ENCODE measurements around the gene CCKAR.

CCKAR gene

DNA sequence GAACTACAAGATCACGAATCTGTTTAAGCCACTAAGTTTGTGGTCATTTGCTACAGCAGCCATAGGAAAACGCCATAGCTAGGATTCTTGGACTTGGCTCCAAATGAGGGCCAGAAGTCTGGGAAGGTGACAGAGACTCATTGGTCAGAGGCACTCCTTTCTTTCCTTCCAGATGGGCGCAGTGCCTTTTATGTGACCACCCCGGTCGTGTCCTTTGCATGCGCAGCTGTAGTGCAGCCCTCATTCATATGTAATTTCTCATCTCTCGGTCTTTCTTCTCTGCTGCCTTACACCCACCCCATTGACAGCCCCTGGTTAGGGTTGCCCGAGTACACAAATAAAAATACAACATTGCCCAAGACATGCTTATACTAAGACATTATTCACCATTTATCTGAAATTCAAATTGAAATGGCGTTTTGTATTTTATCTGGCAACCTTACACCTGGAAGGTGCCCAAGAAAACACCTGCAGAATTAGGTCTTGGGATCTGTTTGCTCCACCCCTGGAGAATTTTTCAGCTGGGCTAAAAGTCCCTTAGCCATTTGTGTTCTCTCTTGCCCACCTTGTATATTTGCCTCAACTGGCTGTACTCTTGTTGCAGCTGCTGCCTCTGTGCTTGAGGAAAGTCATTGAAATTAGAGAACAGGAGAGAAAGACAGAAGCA, 21.9 kb downstream of the CCKAR start:
- H3K27me3 ChIP-seq (ENCODE audit: control insufficient read depth, insufficient read depth, low read length), result no peaks in the 10 kb centered on the region
- no peak overlapping the region for H3K4me3 ChIP-seq (ENCODE audit: low read length)
- H3K4me2 ChIP-seq (ENCODE audit: low read length), result no peak overlapping the region
- no peaks in the 10 kb centered on the region for H3K36me3 ChIP-seq (ENCODE audit: insufficient read depth, low read length)
- peaks cover 3% of the 10 kb centered on the region for H3K9me3 ChIP-seq (replicated peaks; ENCODE audit: low read length)
- H3K4me1 ChIP-seq (ENCODE audit: control insufficient read depth, insufficient read depth, low read length), result peaks cover 7% of the 10 kb centered on the region
- H3K9ac ChIP-seq (ENCODE audit: low read depth, low read length), result no peak overlapping the region

DNA sequence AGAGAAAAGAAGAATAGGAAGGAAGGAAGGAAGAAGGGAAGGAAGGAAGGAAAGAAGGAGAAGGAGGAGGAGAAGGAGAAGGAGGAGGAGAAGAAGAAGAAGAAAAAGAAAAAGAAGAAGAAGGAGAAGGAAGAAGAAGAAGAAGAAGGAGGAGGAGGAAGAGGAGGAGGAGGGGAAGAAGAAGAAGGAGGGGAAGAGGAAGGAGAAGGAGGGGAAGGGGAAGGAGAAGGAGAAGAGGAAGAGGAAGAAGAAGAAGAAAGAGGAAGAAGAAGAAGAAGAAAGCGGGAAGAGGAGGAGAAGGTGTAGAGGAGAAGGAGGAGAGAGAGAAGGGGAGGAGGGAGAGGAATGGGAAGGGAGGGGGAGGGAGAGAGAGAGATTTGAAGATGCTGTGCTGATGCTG, 22.6 kb downstream of the CCKAR start:
- no peaks in the 10 kb centered on the region for H3K27me3 ChIP-seq (ENCODE audit: control insufficient read depth, insufficient read depth, low read length)
- peaks cover 4% of the 10 kb centered on the region for H3K9me3 ChIP-seq (replicated peaks; ENCODE audit: low read length)
- no peak overlapping the region for H3K4me2 ChIP-seq (ENCODE audit: low read length)
- no peak overlapping the region for H3K4me3 ChIP-seq (ENCODE audit: low read length)
- H3K9ac ChIP-seq (ENCODE audit: low read depth, low read length), result no peak overlapping the region
- H3K4me1 ChIP-seq (ENCODE audit: control insufficient read depth, insufficient read depth, low read length), result peaks cover 13% of the 10 kb centered on the region
- no peaks in the 10 kb centered on the region for H3K36me3 ChIP-seq (ENCODE audit: insufficient read depth, low read length)

DNA sequence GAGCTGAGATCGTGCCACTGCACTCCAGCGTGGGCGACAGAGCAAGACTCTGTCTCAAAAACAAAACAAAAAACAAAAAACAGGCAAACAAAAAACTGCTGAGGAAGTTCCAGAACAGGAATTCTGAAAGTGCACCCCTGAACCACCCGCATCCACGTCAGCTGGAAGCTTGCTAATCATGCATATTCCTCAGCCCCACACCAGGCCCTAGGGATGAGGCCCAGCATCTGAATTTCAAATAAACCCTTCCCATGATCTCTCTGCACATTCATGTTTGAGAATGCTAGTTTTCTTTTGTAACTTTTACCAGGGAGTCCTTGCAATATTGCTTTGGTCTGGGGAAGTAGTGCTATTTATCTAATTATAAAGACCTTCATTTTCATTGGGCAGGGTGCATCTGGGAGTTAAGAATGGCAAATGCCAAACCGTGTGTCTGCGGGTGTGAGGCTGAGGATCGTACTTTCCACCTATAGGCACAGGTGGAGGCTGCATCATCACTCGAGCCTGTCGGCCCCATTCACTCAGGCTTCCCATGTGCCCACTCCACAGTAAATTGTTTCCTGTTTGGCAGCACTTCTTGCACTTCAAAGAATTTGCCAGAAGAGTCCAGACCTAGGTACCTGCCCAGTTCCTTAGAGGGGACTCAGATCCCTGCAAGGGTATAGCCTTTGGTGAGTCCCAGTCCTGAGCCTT, 23.6 kb downstream of the CCKAR start:
- H3K27me3 ChIP-seq (ENCODE audit: control insufficient read depth, insufficient read depth, low read length), result no peaks in the 10 kb centered on the region
- no peaks in the 10 kb centered on the region for H3K36me3 ChIP-seq (ENCODE audit: insufficient read depth, low read length)
- no peak overlapping the region for H3K9ac ChIP-seq (ENCODE audit: low read depth, low read length)
- H3K9me3 ChIP-seq (replicated peaks; ENCODE audit: low read length), result peaks cover 4% of the 10 kb centered on the region
- no peak overlapping the region for H3K4me3 ChIP-seq (ENCODE audit: low read length)
- H3K4me2 ChIP-seq (ENCODE audit: low read length), result no peak overlapping the region
- H3K4me1 ChIP-seq (ENCODE audit: control insufficient read depth, insufficient read depth, low read length), result peaks cover 15% of the 10 kb centered on the region

DNA sequence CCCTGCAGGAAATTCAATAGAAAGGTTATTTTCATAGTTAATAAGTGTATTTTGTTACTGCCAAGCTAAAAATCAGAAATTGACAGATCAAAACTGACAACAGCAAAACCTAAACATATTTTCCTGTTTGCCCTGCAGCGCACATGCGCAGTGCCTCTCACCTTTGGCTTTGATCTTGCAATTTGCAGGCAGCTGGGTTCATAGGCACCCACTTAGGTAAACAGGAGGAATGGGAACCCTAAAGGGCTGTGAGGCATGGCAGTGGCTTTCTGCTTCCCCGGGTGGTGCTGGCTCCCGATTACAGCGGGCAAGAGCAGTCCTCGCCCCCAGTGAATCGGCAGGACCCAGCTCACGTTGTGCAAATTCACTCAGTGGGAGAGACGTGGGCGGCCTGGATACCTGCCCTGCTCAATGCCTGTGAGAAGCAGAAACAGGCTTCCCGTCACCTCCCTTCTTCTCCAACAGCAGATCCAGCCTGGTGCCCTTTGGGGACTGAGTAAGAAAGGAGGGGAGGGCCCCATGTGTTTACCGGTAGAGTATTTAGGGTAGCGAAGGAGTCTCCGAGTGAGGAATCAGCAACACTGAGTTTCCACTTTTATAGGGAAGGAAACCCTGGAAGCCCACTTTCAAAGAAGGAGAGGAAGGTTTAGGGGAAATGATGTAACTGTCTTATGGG, 25.7 kb downstream of the CCKAR start:
- Histone ChIP-seq H3K4me2 (ENCODE audit: low read length) (no peak overlapping the region), H3K36me3 (ENCODE audit: insufficient read depth, low read length) (no peaks in the 10 kb centered on the region), H3K9me3 (replicated peaks; ENCODE audit: low read length) (peaks cover 4% of the 10 kb centered on the region), H3K4me3 (ENCODE audit: low read length) (no peak overlapping the region), H3K9ac (ENCODE audit: low read depth, low read length) (no peak overlapping the region), H3K4me1 (ENCODE audit: control insufficient read depth, insufficient read depth, low read length) (peaks cover 26% of the 10 kb centered on the region), H3K27me3 (ENCODE audit: control insufficient read depth, insufficient read depth, low read length) (no peaks in the 10 kb centered on the region)

DNA sequence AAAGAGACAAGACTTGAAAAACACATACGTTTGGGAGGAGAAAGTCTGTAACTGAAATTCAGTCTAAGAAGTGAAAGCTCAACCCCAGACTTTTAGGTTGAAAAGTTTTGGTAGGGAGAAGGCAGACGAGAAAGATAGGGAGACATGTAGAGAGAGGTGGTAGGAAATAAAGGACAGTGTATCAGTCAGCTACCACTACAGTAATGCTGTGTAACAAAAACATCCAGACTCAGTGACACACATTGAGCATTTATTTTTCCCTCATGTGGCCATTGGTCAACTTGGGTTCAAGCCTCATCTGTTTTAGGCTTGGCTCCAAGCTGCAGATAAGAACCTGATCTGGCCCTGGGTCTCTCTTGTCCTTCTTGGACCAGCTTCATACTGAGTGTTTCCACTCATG, 26.9 kb downstream of the CCKAR start:
- no peaks in the 10 kb centered on the region for H3K36me3 ChIP-seq (ENCODE audit: insufficient read depth, low read length)
- H3K4me2 ChIP-seq (ENCODE audit: low read length), result no peak overlapping the region
- no peaks in the 10 kb centered on the region for H3K27me3 ChIP-seq (ENCODE audit: control insufficient read depth, insufficient read depth, low read length)
- H3K4me1 ChIP-seq (ENCODE audit: control insufficient read depth, insufficient read depth, low read length), result peaks cover 32% of the 10 kb centered on the region
- peaks cover 4% of the 10 kb centered on the region for H3K9me3 ChIP-seq (replicated peaks; ENCODE audit: low read length)
- no peak overlapping the region for H3K9ac ChIP-seq (ENCODE audit: low read depth, low read length)
- no peak overlapping the region for H3K4me3 ChIP-seq (ENCODE audit: low read length)

DNA sequence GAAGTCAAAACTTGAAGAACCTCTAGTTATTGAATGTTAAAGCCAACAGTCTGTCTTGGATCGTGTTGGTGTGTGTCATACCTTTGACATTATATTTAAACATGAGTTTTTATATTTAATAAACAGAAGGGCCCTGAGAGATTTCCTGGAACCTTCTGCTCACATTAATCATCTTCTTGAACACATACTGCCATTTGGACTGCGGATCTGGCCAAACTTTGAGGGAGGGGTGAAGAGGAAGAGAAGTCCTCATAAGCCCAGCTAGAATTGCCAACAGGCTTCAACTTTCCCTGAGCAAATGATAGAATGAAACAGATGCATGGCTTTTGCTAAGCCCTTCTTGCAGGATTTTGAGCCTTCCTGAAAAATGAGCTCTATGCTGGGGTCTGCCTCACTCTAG, 27.4 kb downstream of the CCKAR start:
- H3K36me3 ChIP-seq (ENCODE audit: insufficient read depth, low read length), result no peaks in the 10 kb centered on the region
- no peak overlapping the region for H3K4me3 ChIP-seq (ENCODE audit: low read length)
- H3K4me1 ChIP-seq (ENCODE audit: control insufficient read depth, insufficient read depth, low read length), result peaks cover 37% of the 10 kb centered on the region
- no peak overlapping the region for H3K4me2 ChIP-seq (ENCODE audit: low read length)
- H3K9me3 ChIP-seq (replicated peaks; ENCODE audit: low read length), result peaks cover 4% of the 10 kb centered on the region
- no peaks in the 10 kb centered on the region for H3K27me3 ChIP-seq (ENCODE audit: control insufficient read depth, insufficient read depth, low read length)
- H3K9ac ChIP-seq (ENCODE audit: low read depth, low read length), result no peak overlapping the region

DNA sequence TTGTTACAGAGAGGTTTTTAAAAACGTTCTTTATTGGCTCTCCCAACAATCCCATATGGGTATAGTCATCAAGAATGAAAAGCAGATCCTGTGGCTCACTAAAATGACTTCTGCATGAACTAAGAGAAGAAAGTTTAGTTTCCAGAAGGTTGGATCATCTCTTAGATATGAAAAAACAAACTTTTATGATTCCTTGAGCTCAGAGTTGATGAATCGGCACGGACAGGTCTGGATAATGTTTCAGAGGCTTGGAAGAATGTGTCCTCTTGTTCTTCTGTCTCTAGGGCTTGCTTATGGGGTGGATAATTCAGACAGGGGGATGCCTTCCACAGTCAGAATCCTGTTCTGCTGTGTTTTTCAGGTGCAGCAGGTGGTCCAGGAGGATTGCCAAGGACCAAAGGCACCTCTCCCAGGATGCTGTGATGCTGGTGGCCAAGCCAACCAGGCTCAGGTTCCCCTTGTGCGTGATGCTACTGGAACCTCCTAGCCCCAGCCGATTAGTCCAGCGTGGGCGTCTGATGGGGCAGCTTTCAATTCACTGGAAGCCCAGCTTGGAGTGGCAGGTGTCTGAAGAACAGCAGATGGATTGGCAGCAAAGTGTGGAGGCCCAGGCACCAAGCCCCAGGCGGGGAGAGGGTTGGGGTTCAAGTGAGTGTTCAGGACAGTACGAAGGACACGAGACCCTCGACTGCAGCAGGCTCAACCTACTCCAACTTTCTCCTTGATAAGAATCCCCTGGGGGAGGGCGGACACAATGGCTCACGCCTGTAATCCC, 30.3 kb downstream of the CCKAR start:
- Histone ChIP-seq H3K4me3 (ENCODE audit: low read length) (peak overlapping the region; percentile 1), H3K9ac (ENCODE audit: low read depth, low read length) (peak overlapping the region; percentile 53), H3K27me3 (ENCODE audit: control insufficient read depth, insufficient read depth, low read length) (no peaks in the 10 kb centered on the region), H3K4me1 (ENCODE audit: control insufficient read depth, insufficient read depth, low read length) (peaks cover 40% of the 10 kb centered on the region), H3K9me3 (replicated peaks; ENCODE audit: low read length) (peaks cover 4% of the 10 kb centered on the region), H3K4me2 (ENCODE audit: low read length) (peak overlapping the region; percentile 56), H3K36me3 (ENCODE audit: insufficient read depth, low read length) (no peaks in the 10 kb centered on the region)

DNA sequence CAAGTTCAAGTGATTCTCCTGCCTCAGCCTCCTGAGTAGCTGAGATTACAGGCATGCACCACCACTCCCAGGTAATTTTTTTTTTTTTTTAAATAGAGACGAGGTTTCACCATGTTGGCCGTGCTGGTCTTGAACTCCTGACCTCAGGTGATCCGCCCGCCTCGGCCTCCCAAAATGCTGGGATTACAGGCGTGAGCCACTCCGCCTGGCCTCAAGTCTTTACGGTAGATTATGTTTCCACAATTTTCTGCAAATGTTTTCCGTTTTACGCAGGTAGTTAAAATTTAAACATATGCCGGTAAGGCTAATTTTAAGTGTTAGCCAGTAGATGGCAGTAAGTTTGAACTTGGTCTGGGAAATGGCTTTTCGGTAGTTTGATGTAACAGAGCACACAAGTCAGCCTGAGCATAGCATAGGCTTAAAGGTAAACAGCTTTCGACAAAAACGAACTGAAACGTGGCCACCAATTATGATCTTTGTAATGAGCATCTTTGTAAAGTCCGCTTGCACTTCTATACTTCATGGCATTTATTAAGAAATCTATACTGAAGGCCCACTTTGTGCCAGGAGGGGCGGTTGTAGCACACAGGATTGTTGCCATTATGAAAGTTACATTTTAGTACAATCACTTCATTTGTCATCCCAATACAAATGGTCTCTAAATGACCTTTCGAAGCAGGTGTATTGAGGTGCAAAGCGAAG, 31.1 kb downstream of the CCKAR start:
- Histone ChIP-seq H3K36me3 (ENCODE audit: insufficient read depth, low read length) (no peaks in the 10 kb centered on the region), H3K4me1 (ENCODE audit: control insufficient read depth, insufficient read depth, low read length) (peaks cover 40% of the 10 kb centered on the region), H3K27me3 (ENCODE audit: control insufficient read depth, insufficient read depth, low read length) (no peaks in the 10 kb centered on the region), H3K9me3 (replicated peaks; ENCODE audit: low read length) (peaks cover 4% of the 10 kb centered on the region), H3K4me2 (ENCODE audit: low read length) (peak overlapping the region; percentile 56), H3K4me3 (ENCODE audit: low read length) (peak overlapping the region; percentile 1), H3K9ac (ENCODE audit: low read depth, low read length) (peak overlapping the region; percentile 53)

DNA sequence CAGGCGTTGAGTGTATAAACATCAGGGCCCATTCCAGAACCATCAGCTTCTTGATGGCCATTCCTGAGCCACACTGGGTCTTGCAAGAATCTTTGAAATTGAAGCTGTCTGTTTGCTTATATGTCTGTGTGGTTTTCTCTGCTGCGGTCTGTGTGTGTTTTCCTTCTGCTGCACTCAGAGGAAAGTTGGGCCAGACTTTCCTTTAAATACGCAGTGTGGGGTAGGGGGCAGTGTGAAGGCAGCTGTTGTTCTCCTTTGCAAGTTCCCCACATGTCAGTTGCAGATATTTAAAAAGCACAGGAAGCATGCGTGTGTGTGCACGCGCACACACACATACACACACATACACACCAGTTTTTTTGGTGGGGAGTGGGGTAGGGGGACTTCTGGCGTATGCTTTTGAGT, 32.1 kb downstream of the CCKAR start:
- no peaks in the 10 kb centered on the region for H3K36me3 ChIP-seq (ENCODE audit: insufficient read depth, low read length)
- H3K4me2 ChIP-seq (ENCODE audit: low read length), result no peak overlapping the region
- peaks cover 38% of the 10 kb centered on the region for H3K4me1 ChIP-seq (ENCODE audit: control insufficient read depth, insufficient read depth, low read length)
- no peak overlapping the region for H3K9ac ChIP-seq (ENCODE audit: low read depth, low read length)
- H3K4me3 ChIP-seq (ENCODE audit: low read length), result no peak overlapping the region
- H3K9me3 ChIP-seq (replicated peaks; ENCODE audit: low read length), result no peaks in the 10 kb centered on the region
- no peaks in the 10 kb centered on the region for H3K27me3 ChIP-seq (ENCODE audit: control insufficient read depth, insufficient read depth, low read length)

DNA sequence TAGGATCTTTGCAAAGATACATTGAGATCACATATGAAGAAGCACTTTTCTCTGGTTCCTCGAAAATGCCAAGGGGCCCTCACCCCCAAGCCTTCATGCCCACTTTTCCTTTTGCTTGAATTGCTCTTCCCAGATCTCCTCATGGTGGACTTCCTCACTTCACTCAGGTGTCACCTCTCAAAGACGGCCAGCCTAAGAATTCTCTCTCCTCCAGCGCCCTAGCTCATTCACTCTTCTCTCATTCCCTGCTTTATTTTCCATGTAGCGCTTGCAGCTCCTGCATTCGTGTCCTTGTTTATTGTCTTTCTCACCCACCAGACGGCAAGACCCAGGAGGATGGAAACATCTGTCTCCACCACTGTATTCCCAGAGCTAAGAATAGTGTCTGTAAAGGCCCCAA, 32.9 kb downstream of the CCKAR start:
- H3K36me3 ChIP-seq (ENCODE audit: insufficient read depth, low read length), result no peaks in the 10 kb centered on the region
- no peaks in the 10 kb centered on the region for H3K9me3 ChIP-seq (replicated peaks; ENCODE audit: low read length)
- H3K4me2 ChIP-seq (ENCODE audit: low read length), result no peak overlapping the region
- peaks cover 31% of the 10 kb centered on the region for H3K4me1 ChIP-seq (ENCODE audit: control insufficient read depth, insufficient read depth, low read length)
- no peaks in the 10 kb centered on the region for H3K27me3 ChIP-seq (ENCODE audit: control insufficient read depth, insufficient read depth, low read length)
- H3K4me3 ChIP-seq (ENCODE audit: low read length), result no peak overlapping the region
- no peak overlapping the region for H3K9ac ChIP-seq (ENCODE audit: low read depth, low read length)

DNA sequence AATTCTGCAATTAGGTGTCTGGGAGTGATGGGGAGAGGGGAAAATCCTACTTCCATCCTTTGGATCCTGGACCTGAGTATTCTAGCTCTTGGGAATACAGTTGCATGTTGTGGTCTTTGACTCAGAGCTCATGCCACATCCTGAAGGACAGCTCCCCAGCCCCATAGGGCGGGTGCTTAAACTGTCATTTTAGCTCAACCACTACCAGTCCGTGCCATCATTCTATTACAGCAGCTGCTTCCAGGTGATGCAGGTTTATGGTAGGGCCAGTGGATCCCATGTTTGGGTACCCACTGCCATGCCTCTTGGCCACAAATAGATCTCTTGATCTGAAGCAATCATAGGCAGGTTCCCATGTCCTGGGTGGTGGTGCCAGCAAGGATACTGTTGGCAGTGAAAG, 34.7 kb downstream of the CCKAR start:
- H3K9ac ChIP-seq (ENCODE audit: low read depth, low read length), result no peak overlapping the region
- H3K4me3 ChIP-seq (ENCODE audit: low read length), result no peak overlapping the region
- H3K9me3 ChIP-seq (replicated peaks; ENCODE audit: low read length), result no peaks in the 10 kb centered on the region
- H3K27me3 ChIP-seq (ENCODE audit: control insufficient read depth, insufficient read depth, low read length), result no peaks in the 10 kb centered on the region
- H3K4me1 ChIP-seq (ENCODE audit: control insufficient read depth, insufficient read depth, low read length), result peaks cover 26% of the 10 kb centered on the region
- H3K4me2 ChIP-seq (ENCODE audit: low read length), result no peak overlapping the region
- no peaks in the 10 kb centered on the region for H3K36me3 ChIP-seq (ENCODE audit: insufficient read depth, low read length)
